T-helper 1 cell treated with Interleukin-12 subunit alpha and Interleukin-12 subunit beta and Interleukin-4 antibody, amounts not matched to agents 30 μg/mL and 1 μg/mL, for 36 hours (primary cell): ENCODE results near the gene TTLL1.
"Not testable (repeated sequence)": the region's sequence is repeated elsewhere in the genome, so short reads cannot be mapped to it uniquely, and the experiment has no call there.

Experiments
- H3K27ac Mint-ChIP-seq: one replicate; pipeline ENCODE4 v1.8.0; 2021; ENCODE audit warnings: mild to moderate bottlenecking, mixed read lengths
- H3K27me3 Mint-ChIP-seq: one replicate; pipeline ENCODE4 v1.8.0; 2021; ENCODE audit warnings: low read depth, mixed read lengths
- H3K36me3 Mint-ChIP-seq: one replicate; pipeline ENCODE4 v1.8.0; 2021; ENCODE audit warnings: low read depth, mixed read lengths
- H3K4me1 Mint-ChIP-seq: one replicate; pipeline ENCODE4 v1.8.0; 2021; ENCODE audit warnings: low read depth, mixed read lengths
- H3K4me3 Mint-ChIP-seq: one replicate; pipeline ENCODE4 v1.8.0; 2021; ENCODE audit warnings: mild to moderate bottlenecking, moderate library complexity, mixed read lengths
- H3K9me3 Mint-ChIP-seq: one replicate; pipeline ENCODE4 v1.8.0; 2021; ENCODE audit warnings: mixed read lengths

Gene TTLL1

DNA sequence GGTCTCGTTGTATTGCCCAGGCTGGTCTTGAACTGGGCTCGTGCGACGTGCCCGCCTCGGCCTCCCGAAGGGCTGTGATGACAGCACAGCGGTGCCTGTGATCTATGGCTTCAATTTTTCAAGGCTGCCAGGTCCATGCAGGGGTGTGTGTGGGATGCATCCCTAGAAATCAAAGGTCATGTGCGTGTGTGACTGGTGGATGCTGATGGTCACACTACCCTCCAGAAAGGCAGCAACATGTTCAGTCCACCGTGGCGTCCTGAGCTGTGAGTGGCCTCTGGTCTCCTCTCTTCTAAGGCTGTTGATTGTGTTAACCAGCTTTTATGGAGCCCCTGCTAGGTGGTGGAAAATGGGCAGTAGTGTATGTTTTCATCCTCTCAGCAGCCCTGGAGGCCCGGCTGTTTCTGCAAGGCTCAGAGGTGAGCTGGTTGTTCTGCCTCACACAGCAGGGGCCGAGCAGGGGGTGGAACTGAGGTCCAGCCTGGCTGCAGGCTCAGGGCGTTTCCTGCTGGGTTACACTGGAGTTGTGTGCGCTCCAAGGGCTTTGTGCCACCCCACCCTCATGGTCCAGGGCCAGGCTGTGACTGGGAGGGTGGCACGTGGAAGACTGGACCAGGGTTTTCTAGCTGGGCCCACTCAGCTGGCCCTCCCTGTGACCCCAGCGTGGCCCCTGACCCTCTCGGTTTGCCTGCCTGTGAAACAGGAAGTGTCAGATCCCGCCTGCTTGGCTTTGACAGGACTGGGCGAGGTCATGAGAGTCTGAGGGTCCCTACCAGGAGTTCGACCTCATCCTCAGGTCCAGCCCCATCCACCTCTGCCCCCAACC, 29.0 kb upstream of the TTLL1 start:
- Mint-ChIP-seq H3K4me1 (peaks cover 1% of the 10 kb centered on the region), H3K4me3 (no peak overlapping the region), H3K27ac (no peak overlapping the region), H3K36me3 (no peaks in the 10 kb centered on the region), H3K27me3 (peaks cover 7% of the 10 kb centered on the region), H3K9me3 (no peaks in the 10 kb centered on the region)

DNA sequence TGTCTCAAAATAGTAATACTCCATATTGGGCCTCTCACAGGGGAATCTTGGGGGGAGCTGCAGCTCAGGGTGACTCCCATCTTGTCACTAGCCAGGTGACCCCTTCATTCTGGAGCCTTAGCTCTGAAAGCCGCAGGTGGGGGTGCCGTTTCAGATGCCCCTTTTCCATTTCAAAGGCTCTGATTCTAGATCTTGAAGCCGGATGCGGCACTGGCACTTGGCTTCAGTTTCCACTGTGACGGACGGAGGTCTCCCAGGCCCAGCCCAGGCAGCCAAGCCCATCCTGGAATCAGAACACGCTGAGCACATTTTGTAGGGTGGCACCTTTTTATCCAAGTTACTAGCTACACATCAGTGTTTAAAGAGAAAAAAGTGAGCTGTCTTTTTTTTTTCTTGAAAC, 27.7 kb upstream of the TTLL1 start:
- H3K36me3 Mint-ChIP-seq = no peaks in the 10 kb centered on the region
- H3K27me3 Mint-ChIP-seq = peaks cover 17% of the 10 kb centered on the region
- H3K27ac Mint-ChIP-seq = no peak overlapping the region
- H3K9me3 Mint-ChIP-seq = no peaks in the 10 kb centered on the region
- H3K4me3 Mint-ChIP-seq = no peak overlapping the region
- H3K4me1 Mint-ChIP-seq = peaks cover 1% of the 10 kb centered on the region

DNA sequence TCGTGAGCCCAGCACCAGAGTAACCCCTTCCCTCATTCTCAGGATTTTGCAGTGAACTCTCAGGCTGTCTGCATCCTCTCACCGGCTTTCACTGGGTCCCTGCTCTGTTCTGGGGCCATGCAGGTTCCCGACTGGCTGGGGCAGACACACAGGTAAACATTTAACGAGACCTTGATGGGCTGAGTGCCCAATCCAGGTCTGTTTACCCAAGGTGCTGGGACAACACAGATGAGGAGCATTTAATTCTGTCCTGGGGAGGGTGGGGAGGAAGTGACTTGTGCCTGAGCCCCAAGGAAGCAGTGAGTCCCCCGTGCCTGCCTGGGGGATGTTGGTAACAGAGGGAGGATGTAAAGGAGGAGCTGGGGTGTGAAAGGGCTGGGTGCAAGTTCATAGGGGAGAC, 25.8 kb upstream of the TTLL1 start:
- Mint-ChIP-seq H3K27ac (no peak overlapping the region), H3K36me3 (no peaks in the 10 kb centered on the region), H3K4me1 (peaks cover 5% of the 10 kb centered on the region), H3K9me3 (no peaks in the 10 kb centered on the region), H3K4me3 (no peak overlapping the region), H3K27me3 (peaks cover 28% of the 10 kb centered on the region)

DNA sequence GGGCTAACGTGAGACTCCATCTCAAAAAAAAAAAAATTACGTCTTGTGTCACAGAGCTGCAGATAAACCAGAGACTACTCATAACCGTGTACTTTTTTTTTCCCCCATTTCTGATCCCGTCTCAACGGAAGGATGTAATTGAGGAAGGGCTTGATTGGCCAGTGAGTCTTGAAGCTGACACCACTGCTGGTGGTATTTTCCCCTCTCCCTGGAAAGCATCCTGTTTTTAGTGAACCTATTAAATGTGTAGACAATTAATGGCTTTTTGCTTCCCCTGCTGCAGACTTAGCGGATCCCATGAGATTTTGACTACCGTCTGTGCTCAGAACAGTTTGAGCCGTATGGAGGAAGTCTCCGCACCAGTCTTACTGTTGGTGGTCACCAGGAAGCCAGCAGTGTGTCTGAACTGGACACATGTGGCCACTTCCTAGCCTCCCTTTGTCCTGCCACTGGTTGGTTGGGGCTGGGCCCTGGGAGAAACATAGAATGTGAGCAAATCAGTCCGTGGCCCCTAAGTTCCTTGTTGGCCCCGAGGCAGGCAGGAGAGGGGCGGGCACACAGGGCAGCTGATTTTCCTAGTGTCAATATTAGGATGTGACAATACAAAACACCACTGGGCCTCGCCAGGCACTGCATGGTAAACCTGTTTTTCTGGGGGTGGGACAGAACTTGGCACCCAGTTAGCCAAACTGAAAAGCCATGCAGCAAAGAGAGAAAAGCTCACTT, 24.5 kb upstream of the TTLL1 start:
- Mint-ChIP-seq H3K36me3 (no peaks in the 10 kb centered on the region), H3K27me3 (peaks cover 36% of the 10 kb centered on the region), H3K9me3 (no peaks in the 10 kb centered on the region), H3K27ac (no peak overlapping the region), H3K4me3 (no peak overlapping the region), H3K4me1 (peaks cover 4% of the 10 kb centered on the region)

DNA sequence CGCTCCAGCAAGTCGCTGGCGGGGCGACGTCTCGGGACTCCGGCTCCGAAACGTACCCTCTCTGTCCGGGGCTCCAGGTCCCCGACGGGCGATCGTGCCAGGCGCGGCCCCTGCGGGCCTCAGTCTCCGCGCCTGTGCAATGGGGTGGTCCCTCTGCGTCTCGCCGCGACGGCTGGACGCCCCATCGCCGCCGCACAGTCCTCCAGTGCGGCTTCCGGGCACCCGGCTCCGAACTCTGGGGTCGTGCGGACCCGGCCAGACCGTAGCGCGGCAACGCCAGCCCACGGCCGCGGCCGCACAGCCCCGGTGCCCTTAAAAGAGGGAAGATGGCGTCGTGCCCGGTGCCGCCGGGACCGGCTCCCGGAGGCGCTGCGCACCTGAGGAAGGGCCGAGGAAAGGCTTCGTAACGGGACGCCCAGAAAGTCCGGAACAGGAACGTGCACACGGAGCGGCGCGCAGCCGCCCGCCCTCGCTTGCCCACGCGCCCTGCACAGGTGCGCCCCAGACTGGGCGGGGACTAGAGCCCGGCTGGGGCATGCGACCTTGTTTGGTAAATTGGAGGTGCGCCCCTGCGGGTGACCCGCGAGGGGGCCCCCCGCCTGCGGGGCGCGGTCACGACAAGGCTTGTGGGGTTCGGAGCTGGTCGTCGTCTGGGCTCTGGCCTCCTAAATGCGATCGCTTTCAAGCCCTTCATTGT, 21.9 kb upstream of the TTLL1 start:
- no peaks in the 10 kb centered on the region for H3K36me3 Mint-ChIP-seq
- peaks cover 4% of the 10 kb centered on the region for H3K4me1 Mint-ChIP-seq
- peaks cover 45% of the 10 kb centered on the region for H3K27me3 Mint-ChIP-seq
- peak overlapping the region; percentile 59 for H3K4me3 Mint-ChIP-seq
- H3K27ac Mint-ChIP-seq = no peak overlapping the region
- H3K9me3 Mint-ChIP-seq = no peaks in the 10 kb centered on the region

DNA sequence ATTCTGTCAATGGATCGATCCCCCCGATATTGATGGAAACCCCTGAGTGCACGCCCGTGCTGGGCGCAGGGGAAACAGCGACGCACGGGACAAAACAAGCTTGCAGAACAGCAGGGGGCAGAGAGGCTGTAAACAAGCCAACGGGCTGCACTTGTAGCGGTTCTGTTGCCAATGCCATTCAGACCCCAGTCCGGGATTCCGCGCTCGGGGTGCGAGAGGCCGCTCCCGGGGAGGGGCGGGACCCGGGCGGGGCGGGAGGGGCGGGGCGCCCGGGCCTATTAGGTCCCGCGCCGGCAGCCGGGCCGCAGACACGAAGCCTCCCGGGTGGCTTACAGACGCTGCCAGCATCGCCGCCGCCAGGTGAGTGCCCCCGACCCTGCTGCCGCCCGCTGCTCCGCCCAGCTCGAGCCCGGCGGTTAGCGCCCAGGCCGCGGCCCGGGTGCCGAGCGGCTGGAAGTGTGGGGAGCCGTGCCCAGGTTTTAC, 21.3 kb upstream of the TTLL1 start, which contains the start of gene BIK:
BIK (plus strand) TSS at position 307 of the 483 bp plus-strand sequence. CDS start 13,273 bp downstream, outside the sequence.
- Mint-ChIP-seq H3K4me3 (peak within 1 kb of the TSS; percentile 74), H3K4me1 (peaks cover 4% of the 10 kb centered on the region), H3K36me3 (no peaks in the 10 kb centered on the region), H3K27ac (no peak within 1 kb of the TSS), H3K9me3 (no peaks in the 10 kb centered on the region), H3K27me3 (peaks cover 45% of the 10 kb centered on the region)

DNA sequence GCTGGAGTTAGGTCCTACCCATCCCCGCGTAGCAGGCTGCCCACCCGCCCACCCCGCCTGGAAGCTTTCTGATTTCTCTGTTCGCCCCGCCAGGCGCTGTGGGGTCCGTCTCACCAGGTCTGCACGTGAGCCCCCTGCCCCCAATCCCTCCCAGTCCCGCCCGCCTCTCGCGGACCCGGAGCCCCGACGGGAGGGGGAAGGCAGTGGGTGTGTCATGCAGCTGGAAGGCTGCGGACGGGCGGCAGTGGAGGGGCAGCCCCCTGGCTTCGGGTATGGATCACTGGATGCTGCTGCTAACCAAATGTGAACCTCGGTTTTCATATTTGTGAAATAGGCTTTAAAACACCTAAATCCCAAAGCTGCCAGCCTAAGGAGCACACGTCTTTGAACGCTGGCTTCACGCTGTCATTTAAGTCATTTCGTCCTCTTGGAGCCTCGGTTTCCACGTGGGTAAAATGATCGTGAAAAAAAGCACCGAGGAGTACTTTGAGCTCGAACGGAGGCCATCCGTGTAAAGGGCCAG, 20.8 kb upstream of the TTLL1 start:
- Mint-ChIP-seq H3K27ac (no peak overlapping the region), H3K27me3 (peaks cover 45% of the 10 kb centered on the region), H3K4me3 (peak overlapping the region; percentile 74), H3K9me3 (no peaks in the 10 kb centered on the region), H3K4me1 (peaks cover 4% of the 10 kb centered on the region), H3K36me3 (no peaks in the 10 kb centered on the region)

DNA sequence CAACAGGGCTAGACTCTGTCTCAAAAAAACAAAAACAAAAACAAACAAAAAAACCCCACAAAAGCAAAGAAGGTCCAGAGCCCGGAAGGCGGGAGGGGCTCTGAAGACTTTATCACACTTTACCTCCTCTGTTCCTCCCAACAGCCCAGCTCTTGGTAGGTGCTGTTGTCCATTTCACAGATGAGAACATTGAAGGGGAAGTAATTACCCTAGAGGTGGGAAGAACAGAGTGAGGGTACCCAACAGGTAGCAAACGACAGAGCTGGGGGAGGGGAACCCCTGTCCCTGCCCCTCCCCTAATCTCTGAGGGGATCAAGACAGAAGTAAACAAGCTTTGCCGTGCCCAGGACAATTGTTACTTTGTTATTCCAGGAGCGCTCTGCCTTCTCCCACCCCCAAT, 20.3 kb upstream of the TTLL1 start:
- Mint-ChIP-seq H3K36me3 (no peaks in the 10 kb centered on the region), H3K27ac (no peak overlapping the region), H3K9me3 (no peaks in the 10 kb centered on the region)

DNA sequence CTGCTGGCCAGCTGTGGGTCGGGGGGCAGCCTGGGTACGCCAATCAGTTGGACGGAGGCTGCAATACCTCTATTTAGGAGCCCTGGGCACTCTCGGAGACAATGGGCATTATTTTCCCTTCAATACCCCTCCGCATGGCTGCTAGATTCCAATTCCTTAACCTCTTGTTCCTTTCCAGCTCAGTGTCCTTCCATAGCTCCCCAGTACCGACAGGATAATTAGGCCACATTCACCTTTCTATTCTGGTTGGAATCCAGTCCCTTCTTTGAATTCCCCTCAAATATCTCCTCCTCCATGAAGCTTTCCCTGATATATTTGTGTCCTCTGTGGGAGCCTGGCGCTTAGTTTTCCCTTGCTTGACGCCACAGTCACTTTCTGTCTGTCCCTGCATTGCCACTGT, 17.1 kb upstream of the TTLL1 start:
- H3K27ac Mint-ChIP-seq = no peak overlapping the region
- no peak overlapping the region for H3K4me3 Mint-ChIP-seq
- H3K27me3 Mint-ChIP-seq = peaks cover 22% of the 10 kb centered on the region
- no peaks in the 10 kb centered on the region for H3K36me3 Mint-ChIP-seq
- peaks cover 9% of the 10 kb centered on the region for H3K4me1 Mint-ChIP-seq
- no peaks in the 10 kb centered on the region for H3K9me3 Mint-ChIP-seq

More for the DNA sequence above, 20.3 kb upstream of the TTLL1 start:
- Mint-ChIP-seq H3K4me1 (peaks cover 4% of the 10 kb centered on the region), H3K4me3 (no peak overlapping the region), H3K27me3 (peaks cover 45% of the 10 kb centered on the region)

DNA sequence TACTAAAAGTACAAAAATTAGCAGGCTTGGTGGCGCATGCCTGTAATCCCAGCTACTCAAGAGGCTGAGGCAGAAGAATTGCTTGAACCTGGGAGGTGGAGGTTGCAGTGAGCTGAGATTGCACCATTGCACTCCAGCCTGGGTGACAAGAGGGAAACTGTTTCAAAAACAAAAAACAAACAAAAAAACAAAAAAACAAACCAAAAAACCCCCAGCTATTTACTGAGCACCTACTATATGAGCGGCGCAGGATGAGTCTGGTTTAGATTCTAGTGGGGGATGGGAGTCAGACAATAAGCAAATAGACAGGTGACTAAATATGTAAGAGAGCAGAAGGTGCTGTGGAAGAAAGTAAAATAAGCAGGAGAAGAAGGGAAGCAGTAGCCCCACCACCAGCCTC, 15.8 kb upstream of the TTLL1 start:
- H3K9me3 Mint-ChIP-seq, H3K27ac Mint-ChIP-seq, H3K4me3 Mint-ChIP-seq: not testable (repeated sequence)

DNA sequence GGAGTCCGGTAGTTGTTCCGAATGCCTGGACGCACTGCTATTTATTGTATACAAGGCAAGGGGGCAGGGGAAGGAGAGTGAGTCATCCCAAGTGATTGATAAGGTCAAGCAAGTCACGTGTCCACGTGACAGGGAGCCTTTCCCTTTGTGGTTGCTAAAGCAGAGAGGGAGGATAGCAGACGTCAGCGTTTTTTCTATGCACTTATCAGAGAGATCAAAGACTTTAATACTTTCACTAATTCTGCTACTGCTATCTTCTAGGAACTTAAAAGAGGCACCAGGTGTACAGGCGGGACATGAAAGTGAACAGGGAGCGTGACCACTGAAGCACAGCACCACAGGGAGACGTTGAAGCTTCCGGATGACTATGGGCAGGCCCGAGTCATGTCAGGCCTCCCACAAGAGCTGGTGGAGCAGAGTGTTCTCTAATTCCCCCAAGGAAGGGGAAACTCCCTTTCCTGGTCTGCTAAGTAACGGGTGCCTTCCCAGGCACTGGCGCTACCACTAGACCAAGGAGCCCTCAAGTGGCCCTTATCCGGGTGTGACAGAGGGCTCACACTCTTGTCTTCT, 14.9 kb upstream of the TTLL1 start:
- not testable (repeated sequence) for H3K4me3 Mint-ChIP-seq, H3K4me1 Mint-ChIP-seq, H3K9me3 Mint-ChIP-seq, H3K36me3 Mint-ChIP-seq
- Mint-ChIP-seq H3K27me3 (peaks cover 14% of the 10 kb centered on the region), H3K27ac (peak overlapping the region; percentile 21)

More for the DNA sequence above, 15.8 kb upstream of the TTLL1 start:
- H3K27me3 Mint-ChIP-seq = peaks cover 17% of the 10 kb centered on the region
- not testable (repeated sequence) for H3K36me3 Mint-ChIP-seq, H3K4me1 Mint-ChIP-seq

DNA sequence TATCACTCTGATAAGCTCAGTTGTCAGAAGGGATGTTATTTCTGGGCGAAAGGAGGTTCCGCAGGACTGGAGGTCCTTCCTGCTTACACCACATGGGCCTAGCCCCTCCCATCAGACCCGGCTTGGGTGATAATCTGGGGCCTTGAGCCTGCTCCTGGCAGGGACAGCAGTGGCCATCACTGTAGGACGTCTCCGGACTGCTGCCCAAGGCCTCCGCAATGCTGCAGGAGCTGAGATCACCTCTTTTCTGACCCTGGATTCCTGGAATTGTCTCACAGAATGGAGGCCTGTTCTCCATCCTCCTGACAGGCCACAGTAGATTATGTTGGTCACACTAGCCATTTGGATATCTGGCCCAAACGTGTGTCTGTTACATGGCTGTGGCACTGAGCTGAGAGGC, 12.1 kb upstream of the TTLL1 start:
- H3K27ac Mint-ChIP-seq = no peak overlapping the region
- no peaks in the 10 kb centered on the region for H3K36me3 Mint-ChIP-seq

DNA sequence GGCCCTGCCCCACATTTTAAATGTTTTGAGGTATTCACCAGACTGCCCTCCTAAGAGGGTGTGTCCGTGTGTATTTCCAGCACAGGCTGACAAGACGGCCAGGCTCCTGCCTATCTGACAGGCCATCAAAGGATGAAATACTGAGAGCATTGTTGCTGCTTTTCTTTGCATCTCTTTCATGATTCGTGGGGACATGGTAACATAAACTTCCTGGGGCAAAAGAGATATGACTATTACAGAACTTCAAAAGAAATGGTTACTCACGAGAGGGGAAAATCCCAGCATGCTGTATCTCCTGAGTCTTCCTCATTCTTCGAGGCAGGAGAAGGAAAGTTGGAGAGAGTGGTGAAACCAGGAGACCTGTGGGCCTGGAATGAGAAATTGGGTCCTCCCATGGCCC, 11.0 kb upstream of the TTLL1 start:
- H3K27ac Mint-ChIP-seq = no peak overlapping the region
- H3K27me3 Mint-ChIP-seq = no peaks in the 10 kb centered on the region
- H3K9me3 Mint-ChIP-seq = peaks cover 8% of the 10 kb centered on the region
- peaks cover 10% of the 10 kb centered on the region for H3K4me1 Mint-ChIP-seq
- no peaks in the 10 kb centered on the region for H3K36me3 Mint-ChIP-seq
- no peak overlapping the region for H3K4me3 Mint-ChIP-seq

More for the DNA sequence above, 12.1 kb upstream of the TTLL1 start:
- Mint-ChIP-seq H3K4me1 (peaks cover 10% of the 10 kb centered on the region), H3K27me3 (no peaks in the 10 kb centered on the region), H3K9me3 (peaks cover 2% of the 10 kb centered on the region), H3K4me3 (no peak overlapping the region)

DNA sequence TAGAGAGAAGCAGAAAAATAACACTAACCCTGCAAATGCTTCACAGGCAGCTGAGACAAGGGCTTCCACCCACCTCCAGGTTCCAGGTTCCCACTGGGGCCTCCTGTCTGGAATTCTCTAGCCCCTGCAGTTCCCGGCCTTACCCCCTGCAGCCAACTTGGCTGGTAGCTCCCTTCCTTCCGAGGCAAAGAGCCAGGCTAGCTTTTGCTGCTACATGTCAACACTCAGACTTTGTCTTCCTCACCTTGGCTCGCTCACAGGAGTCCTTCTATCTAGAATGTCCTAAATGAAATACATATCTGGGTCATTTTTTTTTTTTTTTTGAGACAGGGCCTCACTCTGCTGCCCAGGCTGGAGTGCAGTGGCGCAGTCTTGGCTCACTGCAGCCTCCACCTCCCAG, 9.9 kb upstream of the TTLL1 start:
- Mint-ChIP-seq H3K27me3 (no peaks in the 10 kb centered on the region), H3K36me3 (no peaks in the 10 kb centered on the region), H3K27ac (no peak overlapping the region), H3K4me3 (no peak overlapping the region), H3K4me1 (peaks cover 9% of the 10 kb centered on the region), H3K9me3 (peaks cover 8% of the 10 kb centered on the region)
